Activated T-helper 1 cell treated with anti-CD3 and anti-CD28 coated beads, Interleukin-2, amount 50 U/mL, for 16 hours (primary cell): ENCODE results near the gene TMEM250.

ENCODE experiments used
- DNase-seq, 2 donors: peaks; one replicate each; pipeline ENCODE4 v3.0.0-alpha.2; 2020; ENCODE audit warnings: low read depth in 1 of 2, low spot score in 1 of 2

The TMEM250 gene

GRCh38 chr9:136133191-136133958 is 14.7 kb upstream of the TMEM250 start:
- DNase-seq: no peak

- no peak for DNase-seq
Measured at GRCh38 chr9:136132512-136133050, 13.9 kb upstream of the TMEM250 start.

GRCh38 chr9:136131629-136132511 is 13.2 kb upstream of the TMEM250 start:
- DNase-seq: no peak

- DNase-seq: no peak
Measured at GRCh38 chr9:136129176-136129575, 10.5 kb upstream of the TMEM250 start.

- no peak for DNase-seq
Measured at GRCh38 chr9:136128436-136128835, 9.8 kb upstream of the TMEM250 start.

- DNase-seq: no peak
Measured at GRCh38 chr9:136127313-136127712, 8.6 kb upstream of the TMEM250 start.

- DNase-seq: no peak
Measured at GRCh38 chr9:136124976-136125692, 6.5 kb upstream of the TMEM250 start.

- peak; percentile 60 to 68 for DNase-seq
Measured at GRCh38 chr9:136122425-136123383, 4.0 kb upstream of the TMEM250 start.

GRCh38 chr9:136121801-136122200 is 3.1 kb upstream of the TMEM250 start:
- DNase-seq: no peak

- no peak for DNase-seq
Measured at GRCh38 chr9:136120438-136120844, 1.8 kb upstream of the TMEM250 start.

GRCh38 chr9:136119883-136120393 is 1.3 kb upstream of the TMEM250 start:
- no peak for DNase-seq

GRCh38 chr9:136119061-136119882 is 597 bp upstream of the TMEM250 start:
- no peak for DNase-seq

- DNase-seq: no peak
Measured at GRCh38 chr9:136117916-136118319, 757 bp downstream of the TMEM250 start.

- no peak for DNase-seq
Measured at GRCh38 chr9:136117291-136117915, 1.3 kb downstream of the TMEM250 start.

- no peak for DNase-seq
Measured at GRCh38 chr9:136116360-136117098, 2.1 kb downstream of the TMEM250 start.

- no peak for DNase-seq
Measured at GRCh38 chr9:136115641-136116359, 2.9 kb downstream of the TMEM250 start.

- DNase-seq: no peak
Measured at GRCh38 chr9:136115206-136115605, 3.5 kb downstream of the TMEM250 start.
